HEK293T (cell line): ENCODE measurements around the gene C14orf180.

Experiments
- CTCF ChIA-PET: fragments of 350-600 bp; formaldehyde crosslinking; extraction: SDS; loops from one replicate; lab custom pipeline; 2021; ENCODE audit warnings: antibody characterized with exemption, inconsistent platforms; lab: Yijun Ruan, JAX
- POLR2A ChIA-PET: fragments of 350-600 bp; formaldehyde crosslinking; extraction: SDS; loops from one replicate; lab custom pipeline; 2020; ENCODE audit warnings: antibody characterized with exemption, inconsistent platforms; lab: Yijun Ruan, JAX
- DNase-seq: peaks from one replicate; pipeline ENCODE4 v3.0.0; 2012; ENCODE audit warnings: mixed read lengths; ENCODE audit errors: extremely low spot score
- ARNT ChIP-seq: fragments of 450-650 bp; IDR thresholded peaks from 2 replicates; pipeline ENCODE4 v1.6.1; 2017; ENCODE audit warnings: mild to moderate bottlenecking
- BHLHE40 ChIP-seq: fragments of 450-650 bp; IDR thresholded peaks from 2 replicates; pipeline ENCODE4 v1.6.1; 2016; ENCODE audit warnings: mild to moderate bottlenecking, moderate library complexity, borderline replicate concordance
- CTBP1 ChIP-seq: fragments of 450-650 bp; IDR thresholded peaks from 2 replicates; pipeline ENCODE4 v1.6.1; 2016; ENCODE audit warnings: borderline replicate concordance
- ELF4 ChIP-seq: fragments of 450-650 bp; IDR thresholded peaks from 2 replicates; pipeline ENCODE4 v1.6.1; 2017; ENCODE audit warnings: antibody characterized with exemption
- FOXA1 ChIP-seq: fragments of 450-650 bp; IDR thresholded peaks from 2 replicates; pipeline ENCODE4 v1.6.1; 2016; ENCODE audit warnings: mild to moderate bottlenecking
- FOXK2 ChIP-seq: fragments of 450-650 bp; IDR thresholded peaks from 2 replicates; pipeline ENCODE4 v1.6.1; 2016; ENCODE audit warnings: mild to moderate bottlenecking
- FOXM1 ChIP-seq: fragments of 450-650 bp; IDR thresholded peaks from 2 replicates; pipeline ENCODE4 v1.6.1; 2017; ENCODE audit warnings: mild to moderate bottlenecking, borderline replicate concordance
- HDGF ChIP-seq: fragments of 450-650 bp; IDR thresholded peaks from 2 replicates; pipeline ENCODE4 v1.6.1; 2017; ENCODE audit warnings: antibody characterized with exemption, borderline replicate concordance
- L3MBTL2 ChIP-seq: fragments of 450-650 bp; conservative IDR thresholded peaks from 2 replicates; pipeline ENCODE4 v1.6.1; 2016; ENCODE audit warnings: mild to moderate bottlenecking
- LEF1 ChIP-seq: fragments of 450-650 bp; IDR thresholded peaks from 2 replicates; pipeline ENCODE4 v1.6.1; 2017; ENCODE audit warnings: mild to moderate bottlenecking, borderline replicate concordance
- NFRKB ChIP-seq: fragments of 450-650 bp; IDR thresholded peaks from 2 replicates; pipeline ENCODE4 v1.6.1; 2016; ENCODE audit warnings: mild to moderate bottlenecking, moderate library complexity
- SP1 ChIP-seq: fragments of 450-650 bp; IDR thresholded peaks from 2 replicates; pipeline ENCODE4 v1.6.1; 2017
- SUZ12 ChIP-seq: fragments of 450-650 bp; IDR thresholded peaks from 2 replicates; pipeline ENCODE4 v1.6.1; 2016; ENCODE audit warnings: mild to moderate bottlenecking
- TARDBP ChIP-seq: fragments of 450-650 bp; IDR thresholded peaks from 2 replicates; pipeline ENCODE4 v1.6.1; 2016
- ZNF384 ChIP-seq: fragments of 450-650 bp; IDR thresholded peaks from 2 replicates; pipeline ENCODE4 v1.6.1; 2016
- TF ChIP-seq, protein P1 (sequence below): fragments of 450-650 bp; IDR thresholded peaks from 2 replicates; pipeline ENCODE4 v1.6.1; 2016

Gene C14orf180

GRCh38 chr14:104579507-104579906 lies at the start of gene C14orf180:
Gene C14orf180 (plus strand): TSS chr14:104579764. CDS start chr14:104586431, 6,667 bp downstream.
- DNase-seq: no peak
- TF ChIP-seq ARNT: no peak
- TF ChIP-seq SUZ12: no peak
- no peak for TF ChIP-seq HDGF
- TF ChIP-seq ELF4: no peak
- no peak for TF ChIP-seq NFRKB
- TF ChIP-seq TARDBP: no peak
- TF ChIP-seq LEF1: no peak
- no peak for TF ChIP-seq BHLHE40
- TF ChIP-seq FOXA1: no peak
- TF ChIP-seq L3MBTL2: no peak
- TF ChIP-seq FOXK2: no peak
- no peak for TF ChIP-seq FOXM1
- TF ChIP-seq ZNF384: no peak
- ChIA-PET POLR2A (no interaction called here), CTCF (no interaction called here)

- no peak for TF ChIP-seq FOXK2
- ChIA-PET CTCF (no interaction called here), POLR2A (interaction anchor here (0.9 kb wide), 1 partner anchor 169 kb away, joined by 3 read pairs; no protein-coding TSS in a partner anchor)
- no peak for DNase-seq
Observed at GRCh38 chr14:104530646-104531045, 48.9 kb upstream of the C14orf180 start.

DNA sequence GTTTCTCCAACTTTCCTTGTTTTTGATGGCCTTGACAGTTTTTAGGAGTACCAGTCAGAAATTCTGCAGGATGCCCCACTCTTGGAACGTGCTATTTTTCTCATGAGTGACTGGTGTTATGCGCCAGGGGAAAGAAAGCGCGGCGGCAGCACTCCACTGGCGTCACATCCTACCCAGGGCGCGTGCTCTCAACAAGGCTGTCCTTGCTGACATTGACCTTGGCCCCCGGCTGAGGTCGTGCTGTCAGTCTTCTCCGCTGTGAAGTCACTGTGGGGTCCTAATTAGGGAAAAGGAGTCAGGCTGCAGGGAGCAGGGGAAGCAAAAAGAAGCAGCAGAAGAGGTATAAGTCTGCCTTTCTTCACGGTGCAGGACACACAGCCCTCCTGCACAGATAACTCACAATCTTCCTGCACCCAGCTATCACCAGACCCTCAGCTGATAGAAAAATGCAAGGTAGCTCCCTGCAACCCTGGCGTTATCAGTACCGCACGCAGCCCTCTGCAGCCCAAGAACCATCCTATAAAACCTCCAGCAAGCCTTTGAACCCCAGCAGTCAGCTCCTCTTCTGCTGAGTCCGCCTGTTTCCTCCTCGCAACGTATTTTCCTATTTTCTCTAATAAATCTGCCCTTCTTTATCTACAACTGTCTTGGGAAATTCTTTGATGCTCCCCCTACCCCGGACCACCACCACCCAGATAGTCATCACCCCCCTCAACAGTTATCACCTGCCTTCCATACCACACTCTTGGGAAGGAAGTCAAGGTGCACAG lies 48.0 kb upstream of the C14orf180 start:
- ChIA-PET CTCF (no interaction called here), POLR2A (interaction anchor here (0.9 kb wide), 1 partner anchor 168 kb away, joined by 3 read pairs; no protein-coding TSS in a partner anchor)
- no peak for DNase-seq
- TF ChIP-seq L3MBTL2 (no peak), TARDBP (no peak), ELF4 (no peak), ARNT (no peak), ZNF384 (no peak), SUZ12 (no peak), BHLHE40 (no peak), CTBP1 (no peak), HDGF (no peak), SP1 (no peak), NFRKB (no peak), FOXK2 (no peak), FOXM1 (no peak)
- TF ChIP-seq, protein P1, sequence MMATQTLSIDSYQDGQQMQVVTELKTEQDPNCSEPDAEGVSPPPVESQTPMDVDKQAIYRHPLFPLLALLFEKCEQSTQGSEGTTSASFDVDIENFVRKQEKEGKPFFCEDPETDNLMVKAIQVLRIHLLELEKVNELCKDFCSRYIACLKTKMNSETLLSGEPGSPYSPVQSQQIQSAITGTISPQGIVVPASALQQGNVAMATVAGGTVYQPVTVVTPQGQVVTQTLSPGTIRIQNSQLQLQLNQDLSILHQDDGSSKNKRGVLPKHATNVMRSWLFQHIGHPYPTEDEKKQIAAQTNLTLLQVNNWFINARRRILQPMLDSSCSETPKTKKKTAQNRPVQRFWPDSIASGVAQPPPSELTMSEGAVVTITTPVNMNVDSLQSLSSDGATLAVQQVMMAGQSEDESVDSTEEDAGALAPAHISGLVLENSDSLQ: no peak

- TF ChIP-seq ELF4 (no peak), LEF1 (no peak), L3MBTL2 (no peak), CTBP1 (no peak), ARNT (no peak), NFRKB (no peak), FOXA1 (no peak), BHLHE40 (no peak), SP1 (no peak), SUZ12 (no peak), HDGF (no peak), FOXM1 (no peak), TARDBP (no peak), FOXK2 (no peak), ZNF384 (no peak)
- TF ChIP-seq, protein P1: no peak
- POLR2A ChIA-PET: no interaction called here
- CTCF ChIA-PET: no interaction called here
- no peak for DNase-seq
Observed at GRCh38 chr14:104532191-104532555, 47.4 kb upstream of the C14orf180 start.

GRCh38 chr14:104534036-104534435 lies 45.5 kb upstream of the C14orf180 start:
- ChIA-PET POLR2A (no interaction called here), CTCF (no interaction called here)
- DNase-seq: no peak
- TF ChIP-seq BHLHE40 (no peak), FOXA1 (no peak), HDGF (no peak), NFRKB (no peak), ARNT (no peak), L3MBTL2 (no peak), FOXK2 (no peak), LEF1 (no peak), SP1 (no peak), ZNF384 (no peak), CTBP1 (no peak), SUZ12 (no peak), TARDBP (no peak)
- TF ChIP-seq, protein P1: no peak

GRCh38 chr14:104536942-104537612 lies 42.5 kb upstream of the C14orf180 start:
- POLR2A ChIA-PET: no interaction called here
- CTCF ChIA-PET: interaction anchor here (0.6 kb wide), 2 partner anchors 40 to 65 kb away, joined by 3 read pairs; no protein-coding TSS in a partner anchor
- DNase-seq: no peak
- TF ChIP-seq, protein P1: peak; percentile 72
- TF ChIP-seq HDGF (no peak), SUZ12 (no peak)
